GM23338 (cell line): ENCODE measurements around the gene RBM22. TPM values are rescaled to one million over a fixed set of nuclear protein-coding genes. Genes with fewer than 3 reads are reported as not detected.

ENCODE experiments used
- ATAC-seq: fragments of 200-7000 bp; cut with Tn5 transposase; 3 replicates; pipeline ENCODE4 v1.9.1; 2020
- DNase-seq: peaks from one replicate; pipeline ENCODE4 v3.0.0-alpha.2; 2015; ENCODE audit warnings: low spot score
- H2AFZ ChIP-seq: fragments of 200-600 bp; sonication (generic); 2 replicates; pipeline ENCODE4 v1.8.0; 2016; ENCODE audit warnings: antibody characterized with exemption, mild to moderate bottlenecking, moderate library complexity
- H3F3A ChIP-seq: fragments of 200-600 bp; sonication (generic); replicated peaks from 2 replicates; pipeline ENCODE4 v1.8.0; 2017; ENCODE audit warnings: antibody characterized with exemption, mixed run types, low read depth
- H3K27ac ChIP-seq: fragments of 200-600 bp; sonication (generic); 2 replicates; pipeline ENCODE4 v1.6.1; 2016; ENCODE audit warnings: low read depth
- H3K27me3 ChIP-seq: fragments of 200-600 bp; sonication (generic); 2 replicates; pipeline ENCODE4 v1.8.0; 2016; ENCODE audit warnings: mild to moderate bottlenecking, mixed run types, moderate library complexity; ENCODE audit not compliant: insufficient read depth
- H3K36me3 ChIP-seq: fragments of 200-600 bp; sonication (generic); 2 replicates; pipeline ENCODE4 v1.8.0; 2016; ENCODE audit warnings: mild to moderate bottlenecking; ENCODE audit not compliant: insufficient read depth
- H3K4me1 ChIP-seq: fragments of 200-600 bp; sonication (generic); 2 replicates; pipeline ENCODE4 v1.8.0; 2016; ENCODE audit warnings: mild to moderate bottlenecking, moderate library complexity; ENCODE audit not compliant: insufficient read depth
- H3K4me2 ChIP-seq: fragments of 200-600 bp; sonication (generic); 2 replicates; pipeline ENCODE4 v1.7.1; 2017; ENCODE audit warnings: mixed run types
- H3K4me3 ChIP-seq: fragments of 200-600 bp; sonication (generic); 2 replicates; pipeline ENCODE4 v1.6.1; 2016; ENCODE audit warnings: mixed run types
- H3K79me2 ChIP-seq: fragments of 200-600 bp; sonication (generic); replicated peaks from 2 replicates; pipeline ENCODE4 v1.8.0; 2017; ENCODE audit warnings: mild to moderate bottlenecking; ENCODE audit not compliant: insufficient read depth
- H3K9me2 ChIP-seq: fragments of 200-600 bp; sonication (generic); 2 replicates; pipeline ENCODE4 v1.8.0; 2017; ENCODE audit not compliant: insufficient read depth
- H4K20me1 ChIP-seq: fragments of 200-600 bp; sonication (generic); replicated peaks from 2 replicates; pipeline ENCODE4 v1.8.0; 2017; ENCODE audit warnings: mild to moderate bottlenecking; ENCODE audit not compliant: insufficient read depth
- H3K27ac Mint-ChIP-seq: 2 replicates; pipeline ENCODE4 v1.8.0; 2020; ENCODE audit warnings: inconsistent platforms, mild to moderate bottlenecking, moderate library complexity, mixed read lengths
- H3K27me3 Mint-ChIP-seq: 3 replicates; pipeline ENCODE4 v1.8.0; 2022; ENCODE audit warnings: low read depth, mild to moderate bottlenecking, moderate library complexity, mixed read lengths, inconsistent platforms; ENCODE audit not compliant: insufficient read depth, poor library complexity
- H3K36me3 Mint-ChIP-seq: 3 replicates; pipeline ENCODE4 v1.8.0; 2021; ENCODE audit warnings: low read depth, mild to moderate bottlenecking, inconsistent platforms, moderate library complexity, mixed read lengths
- H3K4me1 Mint-ChIP-seq: 3 replicates; pipeline ENCODE4 v1.8.0; 2020; ENCODE audit warnings: mild to moderate bottlenecking, inconsistent platforms, mixed read lengths
- H3K4me3 Mint-ChIP-seq: 3 replicates; pipeline ENCODE4 v1.8.0; 2021; ENCODE audit warnings: moderate library complexity, mild to moderate bottlenecking, inconsistent platforms, mixed read lengths
- H3K9me3 Mint-ChIP-seq: 3 replicates; pipeline ENCODE4 v1.8.0; 2020; ENCODE audit warnings: moderate library complexity, mild to moderate bottlenecking, inconsistent platforms, mixed read lengths
- CTCF ChIP-seq, 2 experiments: fragments of 200-600 bp in 1 of 2; sonication (generic) in 1 of 2; conservative IDR thresholded peaks; 2 replicates each; pipeline versions ENCODE4 v1.5.1 to v1.6.1; 2016 to 2017; ENCODE audit warnings: antibody characterized with exemption in 2 of 2, low read depth in 2 of 2, mild to moderate bottlenecking in 2 of 2, moderate library complexity in 1 of 2
- EZH2 ChIP-seq: fragments of 200-600 bp; sonication (generic); IDR thresholded peaks from one replicate; pipeline ENCODE4 v1.8.0; 2017; ENCODE audit warnings: antibody characterized with exemption, mild to moderate bottlenecking, low read depth; ENCODE audit not compliant: unreplicated experiment
- NANOG ChIP-seq: IDR thresholded peaks from 2 replicates; pipeline ENCODE4 v1.6.1; 2016; ENCODE audit warnings: antibody characterized with exemption, borderline replicate concordance
- ZNF114 ChIP-seq: fragments of 250-450 bp; sonication (Bioruptor Pico); IDR thresholded peaks from 2 replicates; pipeline ENCODE4 v1.5.0; 2020; ENCODE audit warnings: mild to moderate bottlenecking, moderate library complexity
- ZNF462 ChIP-seq: fragments of 250-450 bp; sonication (Bioruptor Pico); IDR thresholded peaks from 2 replicates; pipeline ENCODE4 v1.5.0; 2020; ENCODE audit warnings: mild to moderate bottlenecking, moderate library complexity
- polyA plus RNA-seq: library from polyadenylated mRNA; unstranded; fragments of >200 nt; fragmentation: Nextera tagmentation; extraction: Ambion mirVana; gene quantifications from 2 replicates; pipeline ENCODE4 v1.2.1, GENCODE V29; 2016
- total RNA-seq: library from RNA; depleted of rRNA; stranded (reverse); fragments of >200 nt; shearing (Covaris generic); gene quantifications from 2 replicates; pipeline ENCODE4 v1.2.3, GENCODE V29; 2014

Gene RBM22
- total and polyA plus RNA-seq, 2 experiments from 2014 or later, result 23.4 to 32.3 TPM

GRCh38 chr5:150694612-150695011, 6.2 kb downstream of the RBM22 start (continued):
- TF ChIP-seq CTCF (conservative IDR thresholded peaks at IDR 0.05; ENCODE audit: low read depth in 2 of 2) (no peak), EZH2 (no peak)

- TF ChIP-seq ZNF114 (CRISPR knock-in tag) (no peak), EZH2 (no peak), NANOG (no peak), ZNF462 (CRISPR knock-in tag) (no peak)
- no peak for DNase-seq
- H3K9me2 ChIP-seq, result no peaks in the 10 kb centered on the region
- Mint-ChIP-seq H3K36me3 (peaks cover 65% of the 10 kb centered on the region), H3K4me3 (no peak overlapping the region), H3K27me3 (no peaks in the 10 kb centered on the region), H3K9me3 (no peaks in the 10 kb centered on the region), H3K4me1 (peaks cover 7% of the 10 kb centered on the region; the same call in 2 of the 3 replicates), H3K27ac (no peak overlapping the region)
- H3K4me2 ChIP-seq, result no peak overlapping the region
- H3F3A ChIP-seq, result no peaks in the 10 kb centered on the region
- H3K4me1 ChIP-seq, result no peaks in the 10 kb centered on the region
- no peak overlapping the region for H2AFZ ChIP-seq
- no peak overlapping the region for H3K4me3 ChIP-seq
- H3K27ac ChIP-seq, result peak overlapping the region; percentile 19; the same call in 1 of the 2 replicates
- H4K20me1 ChIP-seq, result no peaks in the 10 kb centered on the region
- no peak for ATAC-seq
- H3K79me2 ChIP-seq, result no peaks in the 10 kb centered on the region
- peaks cover 57% of the 10 kb centered on the region for H3K36me3 ChIP-seq
- H3K27me3 ChIP-seq, result no peaks in the 10 kb centered on the region
Measured at GRCh38 chr5:150692276-150692675, 8.6 kb downstream of the RBM22 start.
